HG03108 (cell line): ENCODE data around the gene EPB41L1.

Experiments
- ATAC-seq: cut with Tn5 transposase; IDR thresholded peaks from one replicate; pipeline ENCODE4 v1.9.1; 2021; ENCODE audit warnings: moderate library complexity; ENCODE audit not compliant: unreplicated experiment

The EPB41L1 gene

DNA sequence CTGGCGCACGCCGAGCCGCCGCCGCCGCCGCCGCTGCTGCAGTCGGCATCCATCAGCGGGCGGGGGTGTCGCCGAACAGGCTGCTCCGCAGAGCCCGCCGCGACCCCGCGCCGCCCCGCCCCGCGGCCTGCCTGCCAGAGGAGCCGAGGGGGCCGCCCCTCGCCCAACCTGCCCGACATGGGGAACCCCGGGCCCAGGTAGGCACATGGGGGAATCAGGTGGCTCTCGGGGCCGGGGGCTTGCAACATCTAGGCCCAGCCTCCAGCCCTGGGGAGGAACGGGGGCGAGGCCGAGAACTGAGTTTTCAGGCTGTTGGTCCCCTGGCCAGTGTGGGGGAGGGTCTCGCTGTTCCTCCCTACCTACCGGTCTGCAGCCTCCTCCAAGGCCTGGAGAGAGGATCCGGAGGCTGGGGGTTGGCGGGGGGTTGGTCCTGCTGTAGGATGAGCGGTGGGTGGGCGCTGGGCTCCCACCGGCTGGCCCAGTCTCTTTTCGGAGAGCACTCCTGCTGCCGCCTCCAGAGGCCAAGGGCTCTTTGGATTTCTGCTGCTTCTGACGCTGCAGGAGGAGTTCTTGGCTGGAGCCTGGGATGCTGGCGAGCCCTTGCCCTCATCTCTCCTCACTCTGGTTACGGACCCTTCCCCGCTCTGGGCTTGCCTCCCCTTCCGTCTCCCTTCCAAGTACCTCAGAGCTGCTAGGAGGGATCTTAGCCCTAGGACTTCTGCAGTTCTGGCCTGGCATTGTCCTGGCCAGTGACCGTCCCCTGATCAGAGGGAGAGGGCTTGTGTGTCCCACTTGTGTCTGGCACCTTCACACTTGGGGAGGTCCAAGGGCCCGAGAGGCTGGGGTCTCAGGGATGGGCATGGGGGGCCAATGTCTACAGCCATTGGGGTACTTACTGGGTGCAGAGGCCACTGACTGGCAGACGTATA lies at the start of gene EPB41L1:
Gene EPB41L1 (plus strand): TSS at position 41 of the 929 bp plus-strand sequence. CDS start 19,038 bp downstream, outside the sequence.
- no peak for ATAC-seq

GRCh38 chr20:36104856-36105255 lies 49.7 kb upstream of the EPB41L1 start:
- no peak for ATAC-seq

DNA sequence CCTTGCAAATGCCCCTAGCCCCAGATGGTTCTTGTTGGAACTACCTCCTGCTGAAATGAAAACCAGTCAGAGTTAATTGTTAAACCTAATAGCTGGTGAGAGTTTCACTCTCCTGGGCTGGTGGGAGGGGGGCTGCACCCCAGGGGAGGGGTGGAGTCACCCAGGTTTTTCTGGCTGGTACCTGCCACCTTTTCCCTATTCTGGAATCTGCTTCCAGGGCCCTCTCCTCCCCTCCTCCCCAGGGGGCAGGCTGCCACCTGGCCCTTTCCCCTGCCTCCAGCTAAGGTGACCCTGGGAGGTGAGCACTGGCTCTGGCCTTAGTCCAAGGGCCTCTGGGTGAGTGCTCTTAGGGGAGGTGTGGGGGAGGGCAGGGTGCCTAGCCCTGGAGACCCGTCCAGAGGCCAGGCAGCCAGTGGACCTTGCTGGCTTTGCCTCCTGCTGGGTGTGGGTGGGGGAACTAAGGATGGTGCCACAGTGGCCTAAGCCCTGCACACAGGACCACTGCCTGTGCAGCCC lies 48.8 kb upstream of the EPB41L1 start:
- ATAC-seq = no peak

DNA sequence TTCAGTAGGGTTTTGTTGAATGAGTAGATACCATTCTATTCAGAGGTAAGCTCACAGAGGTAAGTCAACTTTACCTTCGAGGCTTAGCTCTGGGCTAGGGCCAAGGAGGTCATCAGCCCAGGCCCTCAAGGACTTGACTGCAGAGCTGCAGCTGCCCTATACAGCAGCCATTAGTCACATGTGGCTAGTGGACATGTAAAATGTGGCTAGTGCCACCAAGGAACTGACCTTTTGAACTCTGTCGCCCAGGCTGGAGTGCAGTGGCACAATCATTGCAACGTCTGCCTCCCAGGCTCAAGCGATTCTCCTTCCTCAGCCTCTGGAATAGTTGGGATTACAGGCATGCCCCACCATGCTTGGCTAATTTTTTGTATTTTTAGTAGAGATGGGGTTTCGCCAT lies 47.9 kb upstream of the EPB41L1 start:
- ATAC-seq = no peak

GRCh38 chr20:36107881-36108280 lies 46.7 kb upstream of the EPB41L1 start:
- ATAC-seq = no peak

GRCh38 chr20:36109251-36109947 lies 45.1 kb upstream of the EPB41L1 start:
- ATAC-seq = no peak

- ATAC-seq = no peak
These were observed 43.5 kb upstream of the EPB41L1 start for GRCh38 chr20:36110994-36111393.

DNA sequence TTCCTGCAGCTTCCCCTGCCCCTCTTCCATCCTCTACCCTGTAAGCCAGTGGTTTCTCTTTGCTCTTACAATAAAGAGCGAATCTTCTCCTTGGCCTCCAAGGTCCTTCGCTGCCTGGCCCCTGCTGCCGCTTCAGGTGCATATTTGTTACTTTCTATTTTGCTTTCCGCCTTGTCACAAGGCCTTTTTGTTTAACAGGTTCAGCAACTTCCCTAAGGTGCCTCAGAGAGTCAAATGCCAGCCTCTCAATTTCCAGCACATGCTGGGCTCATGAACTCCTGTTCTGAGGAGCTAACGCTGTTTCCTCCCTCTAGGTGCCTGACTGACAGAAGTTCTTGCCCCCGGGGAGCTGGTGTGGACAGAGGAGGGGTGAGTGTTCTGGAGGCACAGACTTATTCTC lies 42.4 kb upstream of the EPB41L1 start:
- ATAC-seq = no peak

- ATAC-seq = no peak
These were observed 41.5 kb upstream of the EPB41L1 start for GRCh38 chr20:36113036-36113435.

DNA sequence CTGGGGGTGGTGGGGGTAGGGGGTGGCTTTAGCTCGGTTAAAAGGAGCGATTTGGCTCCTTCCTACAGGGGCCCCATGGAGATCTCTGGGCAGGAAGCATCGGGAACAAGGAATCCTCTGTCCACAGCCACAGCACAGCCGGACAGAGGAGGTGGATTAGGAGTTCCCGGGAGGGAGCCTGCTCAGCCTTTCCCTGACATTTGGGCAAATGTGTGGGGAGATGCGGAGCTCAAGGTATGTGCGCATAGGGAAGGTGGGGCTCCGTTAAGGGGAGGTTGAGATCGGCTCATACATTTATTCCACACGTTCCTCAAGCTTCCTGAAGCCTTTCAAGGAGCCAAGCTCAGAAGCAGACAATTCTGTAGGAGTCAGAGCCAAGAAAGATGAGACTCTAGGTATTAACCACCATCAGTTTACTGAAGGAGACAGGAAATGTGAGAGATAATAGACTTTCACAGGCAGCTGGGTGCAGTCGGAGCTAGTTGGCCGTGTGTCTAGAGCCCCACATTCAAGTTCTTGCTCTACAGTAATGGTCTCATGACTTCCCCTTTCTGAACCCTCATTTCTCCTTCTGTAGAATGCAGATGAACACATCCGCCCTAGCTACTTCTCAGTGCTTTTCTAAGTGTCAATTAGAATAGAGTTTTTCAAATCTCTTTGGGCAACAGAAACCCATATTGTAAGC lies 40.8 kb upstream of the EPB41L1 start:
- peak; percentile 63 for ATAC-seq

GRCh38 chr20:36114707-36115106 lies 39.8 kb upstream of the EPB41L1 start:
- ATAC-seq = no peak

- ATAC-seq = no peak
These were observed 38.6 kb upstream of the EPB41L1 start for GRCh38 chr20:36115925-36116324.

DNA sequence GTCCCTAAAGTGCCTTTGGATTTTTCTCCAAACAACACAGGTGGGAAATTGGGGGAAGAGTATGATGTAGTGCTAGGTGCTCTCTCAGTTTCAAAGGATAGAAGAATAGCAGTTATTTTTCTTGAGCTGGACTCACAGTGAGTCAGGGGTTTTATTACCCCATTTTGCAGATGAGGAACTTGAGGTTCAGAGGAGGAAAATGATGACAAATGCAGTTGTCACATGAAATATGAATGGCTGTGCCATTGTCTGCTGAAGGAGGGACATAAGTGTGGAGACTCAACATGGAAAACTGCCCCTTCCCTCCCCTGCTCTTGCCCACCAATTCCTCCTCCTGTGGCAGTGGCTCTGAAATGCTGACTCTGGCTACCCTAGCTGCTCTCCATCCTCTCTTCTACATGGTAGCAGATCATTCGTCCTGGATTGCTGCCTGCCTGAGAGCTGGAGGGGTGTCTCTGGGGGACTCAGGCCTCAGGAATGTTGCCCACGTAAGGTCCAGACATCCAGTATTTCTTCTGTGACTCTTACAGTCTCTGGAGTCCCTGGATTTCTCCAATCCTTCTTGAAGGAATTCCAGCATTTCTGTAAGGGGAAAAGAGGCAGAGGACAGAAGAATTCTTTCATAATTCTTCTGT lies 37.6 kb upstream of the EPB41L1 start:
- ATAC-seq = no peak

DNA sequence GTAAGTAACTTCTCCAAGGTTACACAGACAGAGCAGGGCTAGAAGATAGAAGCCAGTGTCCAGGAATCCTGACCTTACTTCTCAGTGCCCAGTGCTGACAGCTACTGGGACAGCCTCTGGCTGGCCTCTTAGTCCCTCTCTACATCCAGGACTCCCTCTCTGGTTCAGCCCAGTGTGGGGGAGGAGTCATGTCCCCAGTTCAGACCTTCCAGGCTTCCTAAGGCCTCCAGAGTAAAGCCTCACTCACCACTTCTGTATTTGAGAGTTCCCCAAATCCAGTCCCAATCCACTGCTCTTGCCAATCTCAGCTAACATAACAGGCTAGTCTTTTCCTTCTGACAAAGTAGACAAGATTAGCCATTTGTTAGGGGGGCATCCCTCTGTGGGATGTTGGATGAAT lies 36.9 kb upstream of the EPB41L1 start:
- no peak for ATAC-seq

DNA sequence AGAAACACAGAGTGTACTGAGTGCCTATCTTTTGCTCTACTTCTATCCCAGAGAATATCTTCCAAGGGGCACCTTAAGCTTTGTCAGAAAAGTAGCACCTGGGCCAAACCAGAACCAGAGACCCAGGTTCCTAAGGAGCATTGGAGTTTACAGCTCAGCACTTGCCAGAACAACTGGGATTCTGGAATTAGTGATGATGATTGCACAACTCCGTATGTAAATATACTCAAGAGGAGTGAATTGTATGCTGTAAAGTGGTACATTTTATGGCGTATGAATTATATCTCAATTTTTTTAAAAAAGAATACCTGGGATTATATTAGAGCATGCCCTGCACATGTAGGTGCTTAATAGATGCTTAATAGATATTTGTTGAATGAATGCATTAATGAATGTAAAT lies 36.2 kb upstream of the EPB41L1 start:
- ATAC-seq = no peak

DNA sequence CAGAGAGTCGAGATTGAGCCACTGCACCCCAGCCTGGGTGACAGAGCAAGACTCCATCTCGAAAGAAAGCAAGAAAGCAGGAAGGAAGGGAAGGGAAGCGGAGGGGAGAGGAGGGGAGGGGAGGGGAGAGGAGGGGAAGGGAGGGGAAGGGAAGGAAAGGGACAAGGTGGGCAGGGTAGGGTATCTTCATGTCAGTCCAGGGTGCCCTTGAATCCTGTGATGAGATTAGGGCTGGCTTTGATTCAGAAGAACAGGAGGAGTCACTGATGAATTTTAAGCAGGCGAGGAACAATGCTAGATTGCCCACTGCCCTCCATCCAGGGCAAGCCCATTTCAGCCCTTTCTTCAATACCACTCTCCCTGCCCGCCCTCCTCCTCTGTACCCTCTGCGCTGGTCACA lies 35.0 kb upstream of the EPB41L1 start:
- no peak for ATAC-seq

DNA sequence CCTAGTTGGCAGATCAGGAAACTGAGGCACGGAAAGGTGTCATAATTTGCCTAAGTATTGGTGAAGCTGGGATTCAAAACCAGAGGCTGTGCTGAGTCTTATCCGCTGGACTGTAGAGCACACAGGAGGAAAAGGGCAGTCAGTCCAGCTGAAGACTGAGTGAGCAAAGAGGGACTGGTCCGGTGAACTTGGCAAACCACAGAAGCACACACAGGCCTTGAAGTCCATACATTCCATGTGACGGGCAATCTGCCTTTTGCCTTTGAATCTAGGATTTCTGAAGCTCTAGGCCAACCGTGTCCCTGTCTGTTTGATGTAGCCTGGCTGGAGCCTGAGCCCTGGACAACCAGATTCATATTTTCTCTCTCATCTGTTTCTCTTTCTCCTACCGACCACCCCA lies 34.3 kb upstream of the EPB41L1 start:
- no peak for ATAC-seq

GRCh38 chr20:36120991-36121390 lies 33.5 kb upstream of the EPB41L1 start:
- no peak for ATAC-seq

DNA sequence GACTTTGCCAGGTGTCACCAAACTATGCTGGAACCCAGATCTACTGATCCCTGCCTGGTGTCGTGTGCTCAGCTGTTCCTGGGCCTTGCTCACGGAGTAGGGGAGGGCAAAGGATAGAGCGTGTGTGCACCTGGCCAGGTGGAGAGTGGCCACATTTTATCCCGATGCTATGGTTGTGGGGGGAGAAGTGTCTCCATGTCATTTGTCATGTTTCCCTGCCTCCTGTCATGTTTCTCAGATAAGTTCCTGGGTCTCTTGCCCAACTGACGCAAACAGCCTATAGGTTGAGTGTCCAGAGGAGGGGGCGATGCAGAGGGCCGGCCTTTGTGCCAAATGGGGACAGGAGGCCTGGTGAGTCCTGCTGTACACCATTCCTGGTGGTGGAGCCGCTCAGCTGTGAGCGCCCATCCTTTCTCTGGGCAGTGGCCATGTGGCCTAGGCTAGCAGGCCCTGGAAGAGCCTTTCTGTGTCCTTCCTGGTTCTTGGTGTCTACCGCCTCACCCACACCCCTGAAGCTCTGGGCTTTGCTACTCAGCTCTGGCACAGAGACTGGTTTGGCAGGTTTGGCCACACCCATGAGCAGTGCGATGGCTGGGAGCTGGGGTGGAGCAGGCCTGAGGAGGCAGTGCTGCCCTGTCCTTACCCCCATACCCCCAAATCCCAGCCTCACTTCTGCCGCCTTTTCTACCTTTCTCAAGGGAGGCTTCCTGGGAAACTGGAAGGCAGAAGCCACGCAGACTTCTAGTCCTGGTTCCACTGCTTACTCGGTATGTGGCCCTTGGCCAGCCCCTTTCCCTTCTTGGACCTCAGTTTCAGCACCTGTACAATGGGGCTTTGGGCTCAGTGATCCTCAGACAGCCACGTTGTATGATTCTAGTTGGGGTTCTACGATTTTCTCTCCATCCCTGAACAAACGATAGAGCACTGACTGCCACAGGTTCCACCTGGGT lies 32.3 kb upstream of the EPB41L1 start:
- ATAC-seq = no peak

DNA sequence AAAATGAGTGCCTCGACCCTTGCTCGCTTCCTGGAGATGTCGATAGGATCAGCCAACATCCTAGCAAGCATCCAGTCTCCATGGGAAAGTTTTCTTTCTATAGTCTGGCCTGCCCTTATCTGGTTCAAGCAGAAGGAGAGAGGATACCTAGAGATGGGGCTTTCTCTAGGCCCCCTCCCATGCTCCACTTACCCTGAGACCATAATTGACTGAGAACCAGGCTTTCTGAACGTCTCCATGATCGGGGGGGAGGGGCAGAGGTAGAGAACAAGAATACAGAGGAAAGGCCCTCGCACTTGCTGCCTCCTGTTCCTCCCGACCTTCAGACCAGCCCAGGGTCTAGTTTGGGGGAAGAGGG lies 31.6 kb upstream of the EPB41L1 start:
- ATAC-seq = no peak
